Sigmoid colon (tissue), 7 donors: ENCODE measurements around the gene LRGUK. TPM values are rescaled to one million over a fixed set of nuclear protein-coding genes. Genes with fewer than 3 reads are reported as not detected.

ENCODE experiments used
- DNase-seq: peaks from one replicate; pipeline ENCODE4 v3.0.0-alpha.2; 2019
- H3K27ac ChIP-seq, 4 donors: fragments of 200-600 bp; sonication (generic); one replicate each; pipeline ENCODE4 v1.5.1; 2016 to 2019; ENCODE audit warnings: mild to moderate bottlenecking in 1 of 4
- H3K27me3 ChIP-seq, 3 donors: fragments of 200-600 bp; sonication (generic); one replicate each; pipeline ENCODE4 v1.5.1; 2019; ENCODE audit warnings: mild to moderate bottlenecking in 1 of 3
- H3K36me3 ChIP-seq, 4 donors: fragments of 200-600 bp; sonication (generic); one replicate each; pipeline ENCODE4 v1.5.1; 2016 to 2019
- H3K4me1 ChIP-seq, 4 donors: fragments of 200-600 bp; sonication (generic); one replicate each; pipeline ENCODE4 v1.5.1; 2017 to 2019
- H3K4me3 ChIP-seq, 4 donors: fragments of 200-600 bp; sonication (generic); one replicate each; pipeline ENCODE4 v1.5.1; 2017 to 2019; ENCODE audit warnings: mild to moderate bottlenecking in 2 of 4, moderate library complexity in 1 of 4
- H3K9me3 ChIP-seq, 4 donors: fragments of 200-600 bp in 3 of 4; sonication (generic) in 3 of 4; one replicate each; pipeline versions ENCODE4 v1.5.1 to v1.6.1; 2013 to 2019
- CTCF ChIP-seq, 4 experiments: fragments of 450-650 bp in 3 of 4; fragments of 200-600 bp in 1 of 4; IDR thresholded peaks; one replicate each; pipeline ENCODE4 v1.5.1; 2016 to 2019; ENCODE audit warnings: antibody characterized with exemption in 4 of 4, mild to moderate bottlenecking in 3 of 4, moderate library complexity in 2 of 4
- EP300 ChIP-seq, 4 donors: sonication (generic); formaldehyde crosslinking; IDR thresholded peaks; one replicate each; pipeline ENCODE4 v1.6.1; 2017; ENCODE audit warnings: antibody characterized with exemption in 4 of 4
- POLR2A ChIP-seq, 2 donors: fragments of 450-650 bp; IDR thresholded peaks; one replicate each; pipeline ENCODE4 v1.6.1; 2016; ENCODE audit warnings: antibody characterized with exemption in 2 of 2, mild to moderate bottlenecking in 2 of 2, moderate library complexity in 2 of 2
- POLR2AphosphoS5 ChIP-seq, 4 donors: sonication (generic); formaldehyde crosslinking; IDR thresholded peaks; one replicate each; pipeline ENCODE4 v1.6.1; 2017; ENCODE audit warnings: antibody characterized with exemption in 4 of 4
- WGBS, 2 donors: extraction: QIAGEN DNeasy Blood & Tissue Kit; methylation state at CpG; one replicate each; pipeline ENCODE4 v1.1.7; 2013; 5-methylcytosine and 5-hydroxymethylcytosine counted together
- intact Hi-C: fragments of 100-400 bp; cut with DNase I; formaldehyde crosslinking; loops from one replicate; pipeline ENCODE4 v1.15.1; 2023
- polyA plus RNA-seq, 3 donors: library from polyadenylated mRNA; stranded (reverse); fragments of 200-250 nt; gene quantifications; one replicate each; pipeline ENCODE4 v1.2.3, GENCODE V29; 2013
- total RNA-seq, 4 donors: library from RNA; depleted of rRNA; stranded (reverse); fragments of >200 nt; gene quantifications; one replicate each; pipeline ENCODE4 v1.1.0, GENCODE V29; 2016
- donor health status: healthy with polysubstance abuse.
- donor health status: Bipolar disorder and iron deficiency.
- donor health status: healthy.

The LRGUK gene
- total and polyA plus RNA-seq, 7 donors: 0.03 to 0.71 (median 0.33) TPM; not detected in 2

GRCh38 chr7:134262322-134262721 lies 135.2 kb downstream of the LRGUK start:
- H3K4me1 ChIP-seq: no peaks in the 10 kb centered on the region
- H3K4me3 ChIP-seq: no peak overlapping the region
- H3K9me3 ChIP-seq: no peaks in the 10 kb centered on the region
- H3K27me3 ChIP-seq: no peaks in the 10 kb centered on the region
- H3K36me3 ChIP-seq: no peaks in the 10 kb centered on the region
- intact Hi-C loops: no loop called here
- 87 to 89% methylated on average over 4 of the region's 4 CpGs for WGBS, 2 donors
- TF ChIP-seq CTCF (IDR thresholded peaks at IDR 0.05): no peak
- no peak for TF ChIP-seq POLR2A (IDR thresholded peaks at IDR 0.05)
- no peak for TF ChIP-seq POLR2AphosphoS5 (IDR thresholded peaks at IDR 0.05)
- TF ChIP-seq EP300 (IDR thresholded peaks at IDR 0.05): no peak
- no peak overlapping the region for H3K27ac ChIP-seq
- DNase-seq: no peak

- H3K4me3 ChIP-seq: no peak overlapping the region
- H3K4me1 ChIP-seq: no peaks in the 10 kb centered on the region
- no peaks in the 10 kb centered on the region for H3K36me3 ChIP-seq
- H3K27ac ChIP-seq: no peak overlapping the region
- TF ChIP-seq POLR2A (IDR thresholded peaks at IDR 0.05) (no peak), POLR2AphosphoS5 (IDR thresholded peaks at IDR 0.05) (no peak), CTCF (IDR thresholded peaks at IDR 0.05) (no peak), EP300 (IDR thresholded peaks at IDR 0.05) (no peak)
- intact Hi-C loops: no loop called here
- no peaks in the 10 kb centered on the region for H3K9me3 ChIP-seq
- H3K27me3 ChIP-seq: no peaks in the 10 kb centered on the region
- no peak for DNase-seq
- 56 to 70% methylated on average over 5 of the region's 5 CpGs for WGBS, 2 donors
Measured at GRCh38 chr7:134276951-134277350, 149.8 kb downstream of the LRGUK start.

GRCh38 chr7:134278502-134279153 lies 151.5 kb downstream of the LRGUK start:
- no peaks in the 10 kb centered on the region for H3K4me1 ChIP-seq
- 53 to 76% methylated on average over 7 of the region's 7 CpGs for WGBS, 2 donors
- TF ChIP-seq POLR2A (IDR thresholded peaks at IDR 0.05): no peak
- TF ChIP-seq EP300 (IDR thresholded peaks at IDR 0.05): no peak
- no peak for TF ChIP-seq CTCF (IDR thresholded peaks at IDR 0.05)
- TF ChIP-seq POLR2AphosphoS5 (IDR thresholded peaks at IDR 0.05): no peak
- H3K27ac ChIP-seq: no peak overlapping the region
- H3K36me3 ChIP-seq: no peaks in the 10 kb centered on the region
- DNase-seq: no peak
- H3K4me3 ChIP-seq: no peak overlapping the region
- intact Hi-C loops: no loop called here
- peaks cover 0 to 7% (median 0%) of the 10 kb centered on the region in 3 donors for H3K27me3 ChIP-seq
- no peaks in the 10 kb centered on the region for H3K9me3 ChIP-seq

GRCh38 chr7:134279336-134279735 lies 152.2 kb downstream of the LRGUK start:
- Histone ChIP-seq H3K9me3 (no peaks in the 10 kb centered on the region), H3K4me1 (no peaks in the 10 kb centered on the region), H3K27me3 (peaks cover 0 to 7% (median 0%) of the 10 kb centered on the region in 3 donors), H3K36me3 (no peaks in the 10 kb centered on the region), H3K27ac (no peak overlapping the region), H3K4me3 (no peak overlapping the region)
- DNase-seq: no peak
- TF ChIP-seq POLR2A (IDR thresholded peaks at IDR 0.05) (no peak), POLR2AphosphoS5 (IDR thresholded peaks at IDR 0.05) (no peak), CTCF (IDR thresholded peaks at IDR 0.05) (no peak), EP300 (IDR thresholded peaks at IDR 0.05) (no peak)
- intact Hi-C loops: no loop called here
- WGBS, 2 donors: 79 to 88% methylated on average over 3 of the region's 3 CpGs

- Histone ChIP-seq H3K9me3 (no peaks in the 10 kb centered on the region), H3K27me3 (peaks cover 0 to 7% (median 0%) of the 10 kb centered on the region in 3 donors), H3K4me3 (no peak overlapping the region), H3K4me1 (no peaks in the 10 kb centered on the region), H3K36me3 (no peaks in the 10 kb centered on the region), H3K27ac (no peak overlapping the region)
- TF ChIP-seq EP300 (IDR thresholded peaks at IDR 0.05) (no peak), POLR2AphosphoS5 (IDR thresholded peaks at IDR 0.05) (no peak), CTCF (IDR thresholded peaks at IDR 0.05) (no peak), POLR2A (IDR thresholded peaks at IDR 0.05) (no peak)
- DNase-seq: no peak
- intact Hi-C loops: no loop called here
Measured at GRCh38 chr7:134279898-134280297, 152.8 kb downstream of the LRGUK start.
